K562 (cell line): Measurements from ENCODE around the gene GPD2. TPM values are rescaled to one million over a fixed set of nuclear protein-coding genes. Genes with fewer than 3 reads are reported as not detected.

Experiments
- ATAC-seq: fragments of 200-7000 bp; cut with Tn5 transposase; 3 replicates; pipeline ENCODE4 v1.9.1; 2020; ENCODE audit warnings: moderate library complexity
- BruUV-seq: library from RNA; stranded (reverse); fragments of 400-500 nt; replicated peaks from 2 replicates; lab custom pipeline; 2021; lab: Mats Ljungman, UMichigan
- CTCF ChIA-PET: fragments of 300-600 bp; formaldehyde crosslinking; extraction: SDS; loops from one replicate; lab custom pipeline; 2021; ENCODE audit warnings: low intra/inter-chr PET ratio; lab: Yijun Ruan, JAX
- POLR2A ChIA-PET: fragments of 300-600, 350-650 bp; sonication (Branson Sonifier 250); formaldehyde crosslinking; extraction: SDS; loops from one replicate; lab custom pipeline; 2021; ENCODE audit warnings: antibody characterized with exemption, inconsistent platforms; lab: Yijun Ruan, JAX
- DNase-seq, 4 experiments: peaks; one replicate each; pipeline versions ENCODE4 v3.0.0 to v3.0.0-alpha.2; 2011 to 2018; ENCODE audit warnings: low spot score in 3 of 4, mixed read lengths in 3 of 4; ENCODE audit errors: extremely low read depth in 1 of 4
- FAIRE-seq: peaks from 2 replicates; lab custom pipeline; 2011; peaks lifted over from hg19 to GRCh38; lab: Jason Lieb, UNC
- H2AFZ ChIP-seq: 2 replicates; pipeline ENCODE4 v1.6.0; 2011; ENCODE audit warnings: low read depth, low read length, control low read depth, inconsistent platforms
- H3K27ac ChIP-seq: fragments of 200-600 bp; 3 replicates; pipeline ENCODE4 v1.8.0; 2011; ENCODE audit warnings: low read depth, mild to moderate bottlenecking, control low read depth, inconsistent platforms, low read length, moderate library complexity, mixed read lengths; ENCODE audit errors: extremely low read depth
- H3K27me3 ChIP-seq, 2 experiments: fragments of 300-600 bp in 1 of 2; 2 replicates in 1 of 2; 3 replicates in 1 of 2; pipeline versions ENCODE4 v1.6.0 to v1.8.0; 2011; ENCODE audit warnings: inconsistent platforms in 2 of 2, low read length in 2 of 2, mild to moderate bottlenecking in 1 of 2, mixed read lengths in 1 of 2, moderate library complexity in 1 of 2; ENCODE audit not compliant: control insufficient read depth in 2 of 2, insufficient read depth in 2 of 2
- H3K36me3 ChIP-seq: fragments of 300-600 bp; 3 replicates; pipeline ENCODE4 v1.8.0; 2011; ENCODE audit warnings: mild to moderate bottlenecking, low read length, inconsistent platforms; ENCODE audit not compliant: control insufficient read depth, insufficient read depth
- H3K4me1 ChIP-seq, 2 experiments: fragments of 200-600 bp in 1 of 2; replicated peaks in 1 of 2; 2 replicates in 1 of 2; 3 replicates in 1 of 2; pipeline versions ENCODE4 v1.5.1 to v1.8.0; 2011; ENCODE audit warnings: inconsistent platforms in 2 of 2, low read length in 2 of 2, mild to moderate bottlenecking in 1 of 2, mixed read lengths in 1 of 2, moderate library complexity in 1 of 2; ENCODE audit not compliant: control insufficient read depth in 2 of 2, insufficient read depth in 2 of 2
- H3K4me2 ChIP-seq: 2 replicates; pipeline ENCODE4 v1.6.1; 2011; ENCODE audit warnings: low read length, control low read depth, inconsistent platforms, mixed read lengths; ENCODE audit not compliant: insufficient read depth
- H3K4me3 ChIP-seq: fragments of 200-600 bp; sonication (generic), shearing (Covaris generic); 2 replicates; pipeline ENCODE4 v1.5.1; 2016; ENCODE audit warnings: control low read depth, inconsistent platforms
- H3K79me2 ChIP-seq: fragments of 200-600 bp; 3 replicates; pipeline ENCODE4 v1.8.0; 2011; ENCODE audit warnings: low read length, inconsistent platforms; ENCODE audit not compliant: control insufficient read depth, insufficient read depth
- H3K9ac ChIP-seq, 2 experiments: 2 replicates each; pipeline versions ENCODE4 v1.6.0 to v1.6.1; 2011; ENCODE audit warnings: low read depth in 2 of 2, low read length in 2 of 2, control low read depth in 1 of 2, inconsistent platforms in 1 of 2, mild to moderate bottlenecking in 1 of 2, mixed read lengths in 1 of 2; ENCODE audit not compliant: insufficient read depth in 1 of 2
- H3K9me1 ChIP-seq: one replicate; pipeline ENCODE4 v1.6.0; 2011; ENCODE audit warnings: inconsistent platforms, mild to moderate bottlenecking, low read length, moderate library complexity; ENCODE audit not compliant: control insufficient read depth, insufficient read depth
- H3K9me3 ChIP-seq: replicated peaks from 2 replicates; pipeline ENCODE4 v1.5.1; 2011; ENCODE audit warnings: low read depth, low read length, inconsistent platforms; ENCODE audit not compliant: control insufficient read depth, insufficient read depth
- H4K20me1 ChIP-seq: replicated peaks from 2 replicates; pipeline ENCODE4 v1.6.1; 2011; ENCODE audit warnings: low read length, inconsistent platforms, mixed read lengths; ENCODE audit not compliant: control insufficient read depth, insufficient read depth
- CREBBP ChIP-seq: IDR thresholded peaks from one replicate; pipeline ENCODE4 v1.6.1; 2012; ENCODE audit warnings: low read depth, mild to moderate bottlenecking, control low read depth, inconsistent platforms, low read length
- DNMT1 ChIP-seq: fragments of 450-650 bp; IDR thresholded peaks from 2 replicates; pipeline ENCODE4 v1.6.1; 2016; ENCODE audit warnings: antibody characterized with exemption, mild to moderate bottlenecking
- FOXK2 ChIP-seq, 2 experiments: fragments of 450-650 bp; IDR thresholded peaks in 1 of 2; conservative IDR thresholded peaks in 1 of 2; 2 replicates each; pipeline ENCODE4 v1.6.1; 2016; ENCODE audit warnings: low read depth in 2 of 2, mild to moderate bottlenecking in 1 of 2
- GTF3C2 ChIP-seq: IDR thresholded peaks from 3 replicates; pipeline ENCODE4 v1.6.1; 2011; ENCODE audit warnings: borderline replicate concordance, mild to moderate bottlenecking, moderate library complexity; ENCODE audit not compliant: insufficient read length; ENCODE audit errors: extremely low read depth
- HDAC3 ChIP-seq: fragments of 450-650 bp; IDR thresholded peaks from 2 replicates; pipeline ENCODE4 v1.6.1; 2018; ENCODE audit warnings: borderline replicate concordance, mild to moderate bottlenecking, moderate library complexity; ENCODE audit not compliant: partially characterized antibody
- PCBP2 ChIP-seq: fragments of 200-400 bp; formaldehyde crosslinking; IDR thresholded peaks from 2 replicates; pipeline ENCODE4 v1.6.1; 2018; ENCODE audit warnings: low read length, low read depth, mild to moderate bottlenecking, moderate library complexity; ENCODE audit not compliant: poor library complexity, severe bottlenecking
- SNRNP70 ChIP-seq: fragments of 200-400 bp; formaldehyde crosslinking; optimal IDR thresholded peaks from 2 replicates; pipeline ENCODE3; 2017; ENCODE audit warnings: low read depth, low read length
- TRIM24 ChIP-seq, 2 experiments: fragments of 450-650 bp; IDR thresholded peaks; 2 replicates each; pipeline ENCODE4 v1.6.1; 2016
- ZBTB2 ChIP-seq: fragments of 450-650 bp; IDR thresholded peaks from 2 replicates; pipeline ENCODE4 v1.6.1; 2016; ENCODE audit warnings: antibody characterized with exemption
- ZNF174 ChIP-seq: fragments of 250-450 bp; sonication (Bioruptor Pico); IDR thresholded peaks from 2 replicates; pipeline ENCODE4 v1.4.0; 2020; ENCODE audit warnings: mild to moderate bottlenecking
- ZNF212 ChIP-seq: fragments of 450-650 bp; formaldehyde crosslinking; IDR thresholded peaks from 2 replicates; pipeline ENCODE4 v1.4.0; 2020; ENCODE audit warnings: mild to moderate bottlenecking
- ZNF444 ChIP-seq: fragments of 250-450 bp; sonication (Bioruptor Pico); IDR thresholded peaks from 2 replicates; pipeline ENCODE4 v1.4.0; 2020; ENCODE audit warnings: mild to moderate bottlenecking, moderate library complexity
- WGBS: fragments of 100-300 bp; shearing (Covaris generic); methylation state at CpG from one replicate; pipeline ENCODE4 v1.1.6; 2016; ENCODE audit warnings: low coverage, mixed read lengths; ENCODE audit not compliant: insufficient coverage; ENCODE audit errors: missing lambda C conversion rate; 5-methylcytosine and 5-hydroxymethylcytosine counted together
- in situ Hi-C: fragments of 300-500 bp; cut with MboI; formaldehyde crosslinking; loops from 4 replicates; pipeline ENCODE4 v1.15.0; 2018; ENCODE audit warnings: inconsistent platforms, mixed read lengths
- intact Hi-C: fragments of 100-400 bp; cut with micrococcal nuclease; formaldehyde crosslinking; loops from 2 replicates; pipeline ENCODE4 v1.14.2; 2022
- polyA plus RNA-seq, 8 experiments: library from polyadenylated mRNA; depleted of rRNA in 4 of 8; stranded (reverse) in 5 of 8; unstranded in 3 of 8; fragments of >200 nt; fragmentation: Nextera tagmentation in 2 of 8; fragmentation: Illumina TruSeq in 1 of 8; extraction: Ambion mirVana in 2 of 8; extraction: Trizol in 1 of 8; gene quantifications; 2 replicates each; pipeline versions ENCODE4 v1.2.1 to v1.2.3, GENCODE V29; 2011 to 2014; ENCODE audit warnings: inconsistent platforms in 1 of 8, missing spikeins in 1 of 8
- total RNA-seq, 7 experiments: library from RNA; depleted of rRNA in 6 of 7; stranded (reverse); fragments of >200 nt in 6 of 7; fragmentation: Illumina TruSeq in 2 of 7; extraction: Trizol in 2 of 7; gene quantifications; 2 replicates each; pipeline versions ENCODE4 v1.2.1 to v1.2.3, GENCODE V29; 2011 to 2021; ENCODE audit warnings: low replicate concordance in 1 of 7

The GPD2 gene
- total and polyA plus RNA-seq, 9 of the 15 experiments (the other 6 are each of a cell fraction or from before 2014, with no cell fraction given) = 5.2 to 39.2 (median 19.0) TPM

- Histone ChIP-seq H3K9me3 (no peaks in the 10 kb centered on the region), H3K27me3 (no peaks in the 10 kb centered on the region), H4K20me1 (no peaks in the 10 kb centered on the region), H3K4me3 (no peak overlapping the region), H3K4me2 (no peak overlapping the region), H3K27ac (no peak overlapping the region), H3K79me2 (no peaks in the 10 kb centered on the region), H3K36me3 (0 out of 3 replicates have a peak, but pooled peaks cover 5% of the 10 kb centered on the region), H3K4me1 (peaks cover 0 to 6% of the 10 kb centered on the region in 2 experiments; a peak in 1 of 5 replicates), H3K9ac (no peak overlapping the region), H2AFZ (no peak overlapping the region), H3K9me1 (no peaks in the 10 kb centered on the region)
- no TSS peak for BruUV-seq
- intact Hi-C loops (no loop called here), in situ Hi-C loops (no loop called here)
- CTCF ChIA-PET = no interaction called here
- TF ChIP-seq FOXK2 (conservative IDR thresholded peaks at IDR 0.05 in 1 of 2, IDR thresholded peaks at IDR 0.05 in 1 of 2; ENCODE audit: low read depth in 2 of 2) (no peak), ZNF174 (no peak), CREBBP (no peak), PCBP2 (no peak), ZNF444 (CRISPR knock-in tag) (no peak), SNRNP70 (no peak), DNMT1 (no peak), HDAC3 (no peak), TRIM24 (IDR thresholded peaks at IDR 0.05) (no peak), ZNF212 (CRISPR knock-in tag) (no peak), GTF3C2 (no peak), ZBTB2 (no peak)
- no peak for FAIRE-seq
- ATAC-seq = no peak
- no peak for DNase-seq
- 41% methylated on average over 5 of the region's 5 CpGs for WGBS
- POLR2A ChIA-PET = interaction anchor here (1.0 kb wide), 1 partner anchor 231 kb away, joined by 3 read pairs; no protein-coding TSS in a partner anchor
Observed at GRCh38 chr2:156565066-156565710, 129.0 kb downstream of the GPD2 start.
